ENCODE results near the gene NPY5R.

DNA sequence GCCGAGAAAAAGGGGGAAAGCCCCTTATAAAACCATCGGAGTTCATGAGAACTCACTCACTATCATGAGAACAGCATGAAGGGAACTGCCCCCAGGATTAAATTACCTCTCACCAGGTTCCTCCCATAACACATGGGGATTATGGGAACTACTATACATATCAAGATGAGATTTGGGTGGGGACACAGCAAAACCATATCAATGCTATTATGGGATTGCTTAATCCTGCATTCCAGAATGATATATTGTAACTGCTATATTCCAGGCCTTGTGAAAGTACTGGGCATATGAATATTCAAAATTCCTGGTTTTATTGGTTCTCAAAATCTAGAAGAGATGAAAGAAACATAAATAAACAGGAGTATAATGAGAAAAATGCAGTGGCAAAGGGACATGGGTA is 40.6 kb upstream of the NPY5R start:
- TF ChIP-seq EZH2phosphoT487 (IDR thresholded peaks at IDR 0.05; ENCODE audit: borderline replicate concordance) (no peak), CTCF (conservative IDR thresholded peaks at IDR 0.05; ENCODE audit: low read length) (no peak)
